Rectal smooth muscle tissue (tissue), 1 donor: ENCODE data around the gene CCDC188.
A peak's percentile ranks its signal among the peaks of the same experiment; 100 is the strongest.

ENCODE experiments used
- H3K27ac ChIP-seq: one replicate; pipeline ENCODE4 v1.7.0; 2013; ENCODE audit warnings: low read depth, low read length, inconsistent platforms
- H3K27me3 ChIP-seq: one replicate; pipeline ENCODE4 v1.7.0; 2013; ENCODE audit warnings: low read length; ENCODE audit not compliant: control insufficient read depth, insufficient read depth
- H3K36me3 ChIP-seq: one replicate; pipeline ENCODE4 v1.7.0; 2013; ENCODE audit warnings: low read length; ENCODE audit not compliant: control insufficient read depth, insufficient read depth
- H3K4me1 ChIP-seq: one replicate; pipeline ENCODE4 v1.7.0; 2013; ENCODE audit warnings: low read length; ENCODE audit not compliant: control insufficient read depth, insufficient read depth
- H3K4me3 ChIP-seq: one replicate; pipeline ENCODE4 v1.7.0; 2013; ENCODE audit warnings: low read length
- H3K9ac ChIP-seq: one replicate; pipeline ENCODE4 v1.7.0; 2013; ENCODE audit warnings: low read length

Gene CCDC188

DNA sequence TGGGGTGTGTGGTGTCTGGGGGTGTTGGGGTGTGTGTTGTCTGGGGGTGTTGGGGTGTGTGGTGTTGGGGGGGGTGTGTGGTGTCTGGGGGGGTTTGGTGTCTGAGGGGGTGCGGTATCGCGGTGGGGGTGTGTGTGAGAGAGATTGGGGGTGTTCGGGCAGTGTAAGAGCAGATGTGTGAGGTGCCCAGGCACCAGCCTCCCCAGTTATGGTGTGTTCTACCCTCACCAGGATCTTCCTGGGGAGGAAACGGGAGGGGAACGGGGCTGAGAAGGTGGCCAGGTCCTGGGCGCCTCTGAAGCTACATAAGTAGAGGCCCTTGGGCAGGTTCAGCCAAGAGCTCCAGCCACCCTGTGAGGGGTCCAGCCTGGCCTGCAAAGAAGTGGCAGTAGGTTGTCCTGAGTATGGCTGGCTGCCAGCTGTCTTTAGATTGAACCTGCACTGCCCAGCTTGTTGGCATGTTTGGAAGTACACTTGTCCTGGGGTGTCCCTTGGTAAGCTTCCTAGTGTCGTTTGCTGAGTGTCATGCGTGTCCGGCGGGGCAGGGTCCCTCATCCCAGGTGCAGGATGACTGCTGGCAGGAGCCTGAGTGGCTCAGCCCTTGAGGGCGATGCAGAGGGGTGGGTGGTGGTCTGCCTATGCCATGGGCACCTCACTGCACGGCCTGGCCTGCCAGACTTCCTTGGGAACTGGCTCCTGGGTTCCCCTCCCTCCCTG, 27.3 kb downstream of the CCDC188 start:
- peaks cover 14% of the 10 kb centered on the region for H3K36me3 ChIP-seq
- no peak overlapping the region for H3K9ac ChIP-seq

DNA sequence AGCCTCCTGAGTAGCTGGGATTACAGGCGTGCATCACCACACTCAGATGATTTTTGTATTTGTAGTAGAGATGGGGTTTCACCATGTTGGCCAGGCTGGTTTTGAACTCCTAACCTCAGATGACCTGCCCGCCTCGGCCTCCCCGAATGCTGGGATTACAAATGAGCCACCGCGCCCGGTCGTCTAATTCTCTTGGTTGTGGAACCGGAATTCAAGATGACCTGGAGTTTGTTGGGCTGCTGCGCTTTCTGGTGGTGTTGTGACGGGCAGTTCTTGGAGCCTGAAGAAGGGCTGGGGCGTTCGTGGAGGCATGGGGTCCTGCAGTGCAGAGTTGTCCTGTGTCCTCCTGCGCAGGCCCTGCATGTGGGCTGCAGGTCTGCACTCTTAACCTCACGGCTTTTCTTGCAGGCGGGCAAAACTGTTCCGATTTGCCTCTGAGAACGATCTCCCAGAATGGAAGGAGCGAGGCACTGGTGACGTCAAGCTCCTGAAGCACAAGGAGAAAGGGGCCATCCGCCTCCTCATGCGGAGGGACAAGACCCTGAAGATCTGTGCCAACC, 28.9 kb downstream of the CCDC188 start:
- Histone ChIP-seq H3K36me3 (peaks cover 14% of the 10 kb centered on the region), H3K27me3 (no peaks in the 10 kb centered on the region), H3K4me1 (peaks cover 8% of the 10 kb centered on the region), H3K9ac (no peak overlapping the region), H3K4me3 (no peak overlapping the region), H3K27ac (no peak overlapping the region)

More for the DNA sequence above, 27.3 kb downstream of the CCDC188 start:
- H3K4me1 ChIP-seq: peaks cover 2% of the 10 kb centered on the region
- H3K4me3 ChIP-seq: no peak overlapping the region
- H3K27me3 ChIP-seq: no peaks in the 10 kb centered on the region
- H3K27ac ChIP-seq: no peak overlapping the region

DNA sequence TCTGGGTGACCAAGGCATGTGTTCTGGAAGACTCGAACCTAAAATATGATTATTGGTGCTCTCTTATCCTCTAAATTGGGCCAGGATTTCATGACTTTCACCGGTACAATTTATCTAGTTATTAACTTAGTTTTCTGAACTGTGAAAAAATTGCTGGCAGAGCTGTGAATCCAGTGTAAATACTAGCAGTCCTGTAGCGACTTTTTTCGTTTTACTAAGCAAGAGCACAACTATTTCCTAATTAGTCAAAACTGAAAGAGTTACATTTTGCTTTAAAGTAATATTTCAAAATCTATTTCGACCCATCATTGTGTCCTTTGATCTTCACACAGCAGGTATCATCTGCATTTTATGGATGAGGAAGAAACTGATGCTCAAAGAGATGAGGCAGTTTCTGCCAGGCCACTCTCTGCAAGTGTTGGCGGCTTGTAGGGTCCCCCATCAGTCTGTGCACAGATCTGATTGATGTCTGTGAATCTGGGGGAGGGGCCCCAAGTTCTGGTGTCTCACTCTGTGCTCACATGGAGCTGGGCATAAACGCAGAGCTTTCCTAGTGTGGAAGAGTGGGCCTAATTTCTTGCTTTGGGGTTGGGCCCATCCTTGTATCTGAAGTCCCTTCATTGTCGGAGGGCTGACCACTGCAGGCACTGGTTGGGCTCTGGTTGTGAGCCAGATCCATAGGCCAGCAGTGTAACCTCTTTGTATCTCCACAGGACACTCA, 32.4 kb downstream of the CCDC188 start:
- peak overlapping the region; percentile 64 for H3K27ac ChIP-seq
- no peaks in the 10 kb centered on the region for H3K27me3 ChIP-seq
- H3K4me3 ChIP-seq: peak overlapping the region; percentile 78
- peak overlapping the region; percentile 30 for H3K9ac ChIP-seq
- peaks cover 23% of the 10 kb centered on the region for H3K36me3 ChIP-seq
- peaks cover 10% of the 10 kb centered on the region for H3K4me1 ChIP-seq

DNA sequence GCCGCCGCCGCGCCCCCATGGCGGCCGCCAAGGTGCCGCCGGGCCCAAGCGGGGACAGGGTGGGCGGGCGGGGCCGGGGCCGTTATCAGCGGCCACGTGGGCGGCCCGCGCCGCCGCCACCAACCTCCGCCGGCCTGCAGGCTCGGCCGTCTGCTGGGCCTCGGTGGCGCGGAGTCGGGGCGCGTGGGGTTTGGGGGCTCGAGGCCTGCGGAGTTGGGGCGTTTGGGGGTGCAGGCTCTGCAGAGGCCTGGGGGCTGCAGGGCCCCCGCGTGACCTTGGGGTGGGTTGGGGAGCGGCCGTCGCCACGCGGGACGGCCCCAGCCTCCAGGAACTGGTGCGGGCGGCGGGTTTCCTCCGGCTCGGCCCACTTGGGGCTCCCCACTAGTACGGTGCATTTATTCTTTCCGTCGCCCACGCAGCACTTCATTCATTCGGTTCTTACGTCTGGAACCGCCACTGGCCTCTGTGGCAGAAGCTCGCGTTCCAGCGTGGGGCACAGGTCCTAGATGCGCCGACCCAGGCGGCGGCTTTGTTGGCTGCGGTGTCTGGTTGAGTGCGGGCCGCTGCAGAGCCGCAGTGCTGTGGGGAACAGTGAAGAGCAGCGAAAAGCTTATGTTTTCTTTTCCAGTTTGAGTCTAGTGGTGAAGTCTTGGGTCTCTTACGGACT, 33.1 kb downstream of the CCDC188 start:
- Histone ChIP-seq H3K9ac (peak overlapping the region; percentile 30), H3K27ac (peak overlapping the region; percentile 64), H3K4me3 (peak overlapping the region; percentile 78), H3K36me3 (peaks cover 27% of the 10 kb centered on the region), H3K27me3 (no peaks in the 10 kb centered on the region), H3K4me1 (peaks cover 10% of the 10 kb centered on the region)

DNA sequence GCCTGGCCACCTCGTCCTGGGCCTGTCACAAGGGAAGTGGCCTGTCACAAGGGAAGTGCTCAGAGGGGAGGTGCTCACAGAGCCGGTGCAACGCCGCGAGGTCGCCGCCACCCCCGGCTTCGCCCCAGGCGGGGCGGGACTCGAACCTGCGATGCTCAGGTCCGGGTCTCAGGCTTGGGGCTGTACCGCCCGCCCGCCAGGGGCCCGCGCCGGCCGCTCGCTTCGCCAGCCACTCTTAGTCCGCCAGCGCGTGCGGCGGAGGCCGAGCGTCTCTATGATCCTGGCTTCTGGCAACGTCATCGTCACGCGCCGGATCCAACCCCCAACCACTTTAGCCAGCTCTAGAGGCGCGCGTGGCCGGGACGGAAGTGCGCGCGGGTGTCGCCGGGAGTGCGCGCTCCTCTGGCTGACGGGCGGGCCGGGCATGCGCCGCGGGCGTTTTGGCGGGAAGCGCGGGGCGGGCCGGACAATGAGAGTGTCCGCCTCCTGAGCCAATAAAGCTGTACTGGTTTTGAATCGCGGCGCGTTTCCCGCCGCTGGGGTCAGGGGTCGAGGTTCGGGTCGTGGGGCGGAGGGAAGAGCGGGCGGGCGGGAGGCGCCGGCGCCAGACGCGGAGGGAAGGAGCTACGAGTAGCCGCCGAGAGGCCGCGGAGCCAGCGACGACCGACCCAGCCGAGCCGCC, 33.8 kb downstream of the CCDC188 start, which contains the start of gene TRMT2A:
TRMT2A (minus strand) TSS at position 276 of the 682 bp plus-strand sequence. CDS start 320 bp downstream, outside the sequence.
- Histone ChIP-seq H3K27me3 (no peaks in the 10 kb centered on the region), H3K4me1 (peaks cover 10% of the 10 kb centered on the region), H3K9ac (peak within 1 kb of the TSS; percentile 66), H3K27ac (peak within 1 kb of the TSS; percentile 72), H3K36me3 (peaks cover 27% of the 10 kb centered on the region), H3K4me3 (peak within 1 kb of the TSS; percentile 83)

DNA sequence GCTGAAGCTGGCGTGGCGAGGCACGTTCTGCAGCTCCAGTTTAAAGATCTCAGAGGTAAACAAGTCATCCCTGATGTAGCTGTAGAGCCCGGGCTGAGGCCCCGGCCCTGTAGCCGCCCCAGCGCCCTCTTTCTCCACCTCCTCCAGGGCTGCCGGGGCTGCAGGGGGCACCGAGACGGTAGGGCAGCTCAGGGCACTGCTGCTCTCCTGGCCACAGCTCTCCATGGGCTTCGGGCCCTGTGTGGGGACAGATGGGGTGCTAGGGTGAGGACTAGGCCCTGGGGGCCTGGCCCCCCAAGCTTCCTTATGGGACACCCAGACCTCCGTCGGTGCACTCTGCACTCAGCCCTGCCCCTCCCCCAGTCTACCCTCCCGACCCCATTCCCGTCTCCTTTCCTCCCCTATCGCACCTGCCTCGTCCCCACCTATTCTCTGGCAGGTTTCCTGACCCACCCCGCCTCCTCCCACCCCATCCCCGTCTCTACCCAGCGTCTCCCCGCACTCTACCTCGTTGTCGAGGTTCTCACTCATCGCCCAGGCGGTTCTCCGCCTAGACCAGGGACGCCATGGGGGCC, 34.4 kb downstream of the CCDC188 start:
- Histone ChIP-seq H3K4me3 (peak overlapping the region; percentile 83), H3K27ac (peak overlapping the region; percentile 72), H3K4me1 (peaks cover 10% of the 10 kb centered on the region), H3K36me3 (peaks cover 30% of the 10 kb centered on the region), H3K9ac (peak overlapping the region; percentile 66), H3K27me3 (no peaks in the 10 kb centered on the region)

DNA sequence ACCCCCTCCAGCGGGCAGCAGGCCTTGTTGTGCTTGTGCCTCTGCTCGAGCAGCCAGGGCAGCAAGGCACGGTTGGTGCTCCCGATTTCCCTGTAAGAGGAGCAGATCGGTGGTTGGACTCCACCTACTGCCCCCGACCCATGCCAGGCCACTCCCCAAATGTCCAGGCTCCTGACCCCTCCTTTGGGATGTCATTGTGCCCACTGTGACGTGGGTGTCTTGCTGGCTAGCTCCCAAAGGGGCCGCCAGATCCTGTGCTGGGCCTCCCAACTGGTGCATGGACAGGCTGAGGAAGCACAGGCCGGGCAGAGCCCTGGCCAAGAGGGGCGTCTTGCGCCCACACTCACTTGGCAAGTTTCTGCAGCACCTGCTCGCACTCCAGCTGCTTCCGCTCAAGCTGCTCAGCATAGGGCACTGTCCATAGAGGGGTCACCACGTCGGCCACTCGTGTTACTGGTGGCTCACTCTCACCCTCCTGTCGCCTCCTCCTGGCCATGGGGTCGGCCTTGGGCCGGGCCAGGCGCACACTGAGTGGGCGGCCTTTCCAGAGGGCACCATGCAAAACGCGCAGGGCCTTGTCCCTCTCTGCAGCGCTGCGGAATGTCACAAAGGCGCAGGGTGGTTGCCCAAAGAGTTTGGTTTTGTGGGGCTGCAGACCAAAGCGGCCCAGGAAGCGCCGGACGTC, 35.0 kb downstream of the CCDC188 start, which contains the start of gene RANBP1:
RANBP1 (plus strand) TSS at position 414 of the 685 bp plus-strand sequence; CDS start at position 495, 81 bp downstream.
- H3K27me3 ChIP-seq: no peaks in the 10 kb centered on the region
- H3K36me3 ChIP-seq: peaks cover 30% of the 10 kb centered on the region
- peaks cover 10% of the 10 kb centered on the region for H3K4me1 ChIP-seq
- H3K9ac ChIP-seq: peak within 1 kb of the TSS; percentile 66
- peak within 1 kb of the TSS; percentile 83 for H3K4me3 ChIP-seq
- peak within 1 kb of the TSS; percentile 72 for H3K27ac ChIP-seq

DNA sequence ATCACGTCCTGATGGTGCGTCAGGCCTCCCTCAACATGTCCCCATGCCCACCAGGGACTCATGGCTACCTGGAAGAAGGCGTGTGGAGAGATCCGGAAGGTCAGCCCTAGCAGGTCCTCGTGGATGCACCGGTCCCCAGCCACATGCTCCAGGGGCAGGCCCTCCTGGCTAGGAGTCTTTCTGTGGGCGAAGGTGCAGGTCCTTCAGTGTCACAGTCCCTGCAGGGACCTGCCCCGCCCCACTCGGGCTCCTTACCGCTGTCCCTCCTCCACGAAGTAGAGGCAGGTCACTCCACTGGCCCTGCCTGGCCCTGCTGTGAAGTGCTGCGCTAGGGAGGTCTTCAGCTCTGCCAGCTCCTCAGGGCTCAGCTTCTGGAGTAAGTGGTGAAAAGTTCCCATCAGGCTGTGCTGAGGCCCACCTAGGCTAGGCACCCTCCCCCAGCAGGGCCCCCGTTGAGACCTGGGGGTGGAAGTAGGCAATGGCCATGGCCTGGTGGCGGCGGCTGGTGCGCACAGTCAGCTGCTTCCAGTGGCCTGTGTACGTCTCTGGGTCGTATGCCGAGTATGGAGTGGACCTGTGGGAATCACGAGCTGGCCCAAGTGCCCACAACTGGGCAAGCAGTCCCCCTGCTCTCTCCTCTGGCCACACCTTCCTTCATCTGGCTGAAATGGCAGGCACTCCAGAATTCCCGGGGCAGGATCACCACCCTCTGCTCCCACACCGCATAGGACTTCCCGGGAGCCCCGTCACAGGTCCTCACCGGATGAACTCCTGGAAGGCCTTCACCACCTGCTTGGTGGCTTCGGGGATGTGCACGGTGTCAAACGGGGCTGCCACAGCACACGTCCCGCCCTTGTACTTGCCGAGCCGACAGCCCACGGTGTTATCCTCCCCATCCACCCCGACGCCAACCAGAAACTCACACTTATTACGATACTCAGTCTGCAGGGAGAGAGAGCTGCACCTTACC, 36.1 kb downstream of the CCDC188 start:
- Histone ChIP-seq H3K27ac (no peak overlapping the region), H3K4me3 (no peak overlapping the region), H3K36me3 (peaks cover 33% of the 10 kb centered on the region), H3K27me3 (no peaks in the 10 kb centered on the region), H3K9ac (no peak overlapping the region), H3K4me1 (peaks cover 10% of the 10 kb centered on the region)

DNA sequence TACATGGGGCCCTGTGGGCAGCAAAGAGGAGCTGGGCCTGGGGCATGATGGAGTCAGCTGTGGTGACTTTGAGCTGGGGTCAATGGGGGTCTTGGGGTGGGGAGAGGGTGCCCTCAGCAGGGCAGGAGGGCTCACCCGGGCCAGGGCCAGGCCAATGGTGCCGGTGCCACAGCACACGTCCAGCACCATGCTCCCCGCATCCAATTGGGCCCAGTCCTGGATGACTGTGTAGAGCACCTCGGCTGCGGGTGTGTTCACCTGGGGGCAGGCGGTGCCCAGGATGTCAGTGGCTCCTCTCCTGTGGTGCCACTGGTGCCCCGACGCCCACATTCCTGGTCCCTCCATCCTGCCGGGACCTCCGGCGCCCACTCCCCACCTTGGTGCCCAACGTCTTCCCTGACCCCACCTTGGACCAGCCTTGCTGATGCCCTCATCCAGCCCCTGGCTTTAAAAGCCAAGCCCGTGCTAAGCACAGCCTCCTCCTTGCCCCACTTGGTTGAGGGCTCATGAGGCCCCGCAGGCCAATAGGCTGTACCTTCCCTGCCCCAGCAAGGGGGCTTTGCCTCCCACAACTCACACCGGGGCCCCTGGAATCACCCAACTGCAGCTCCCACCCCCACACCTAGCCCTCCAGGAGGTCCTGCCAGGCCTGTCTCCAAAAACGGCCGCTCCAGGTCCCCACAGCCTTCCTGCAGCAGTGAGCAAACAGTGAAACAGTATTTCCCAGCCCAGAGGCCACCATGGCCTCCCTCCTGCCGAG, 37.1 kb downstream of the CCDC188 start:
- peaks cover 10% of the 10 kb centered on the region for H3K4me1 ChIP-seq
- H3K36me3 ChIP-seq: peaks cover 33% of the 10 kb centered on the region
- no peak overlapping the region for H3K9ac ChIP-seq

More for the DNA sequence above, 37.1 kb downstream of the CCDC188 start:
- no peaks in the 10 kb centered on the region for H3K27me3 ChIP-seq
- no peak overlapping the region for H3K4me3 ChIP-seq
- H3K27ac ChIP-seq: no peak overlapping the region
